Cerebellar cortex (tissue), 1 donor: ENCODE data around the gene ELOVL3.
"Not testable (repeated sequence)": the region's sequence is repeated elsewhere in the genome, so short reads cannot be mapped to it uniquely, and the experiment has no call there.

ENCODE experiments used
- DNase-seq: peaks from one replicate; pipeline ENCODE4 v3.0.0-alpha.2; 2015; ENCODE audit warnings: low spot score

Gene ELOVL3

GRCh38 chr10:102225646-102226541 is at the start of gene ELOVL3:
TSS of gene ELOVL3 (plus strand) at chr10:102226299. CDS start at chr10:102226549, 250 bp downstream.
- peak; percentile 97 for DNase-seq

GRCh38 chr10:102184606-102185005 is 41.5 kb upstream of the ELOVL3 start:
- DNase-seq = no peak

DNA sequence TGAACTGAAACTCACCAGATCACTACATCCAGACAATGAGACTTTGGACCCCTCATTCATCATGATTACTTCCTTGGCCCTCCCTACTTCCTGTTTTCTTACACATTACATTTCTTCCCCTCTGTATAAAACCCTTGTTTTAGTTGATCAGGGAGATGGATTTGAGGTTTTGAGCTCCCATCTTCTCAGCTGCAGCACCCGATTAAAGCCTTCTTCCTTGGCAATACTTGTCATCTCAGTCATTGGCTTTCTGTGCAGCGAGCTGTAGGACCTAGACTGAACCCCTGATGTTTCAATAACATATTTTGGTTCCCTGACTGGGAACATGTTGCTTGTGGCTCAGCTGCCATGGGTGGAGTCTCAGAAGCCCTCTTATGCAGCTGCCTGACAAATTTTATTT is 40.8 kb upstream of the ELOVL3 start:
- DNase-seq = no peak

- peak; percentile 40 for DNase-seq
These were observed 40.1 kb upstream of the ELOVL3 start for GRCh38 chr10:102185811-102186527.

DNA sequence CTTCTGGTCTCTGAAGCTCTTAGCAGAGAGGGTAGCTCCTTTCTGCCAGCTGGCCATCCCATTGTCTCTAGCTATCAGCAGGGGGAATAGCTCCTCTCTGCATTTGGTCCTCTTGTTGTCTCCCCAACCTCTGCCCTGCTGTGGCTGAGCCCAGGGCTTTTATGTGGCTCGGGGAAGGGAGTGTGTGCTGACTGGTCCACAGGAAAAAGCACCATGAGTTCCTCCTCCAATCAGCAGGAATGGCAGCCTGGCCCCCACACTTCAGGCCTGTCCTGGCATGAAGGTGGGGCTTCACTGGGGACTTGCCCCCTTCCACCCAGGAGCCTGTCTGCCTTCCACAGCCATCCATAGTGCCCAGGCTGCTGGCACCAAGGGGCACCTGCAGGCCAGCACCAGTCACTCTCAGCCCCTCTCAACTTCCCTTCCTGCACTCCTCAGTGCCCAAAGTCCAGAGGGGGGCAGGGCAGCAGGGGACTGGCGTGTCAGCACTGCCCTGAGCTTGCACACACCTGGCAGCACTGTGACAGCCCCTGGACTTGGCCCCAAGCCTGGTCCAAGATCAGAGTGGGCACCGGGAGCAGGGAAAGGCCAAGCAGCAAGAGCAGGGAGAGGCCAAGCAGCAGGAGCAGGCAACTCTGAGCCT is 37.7 kb upstream of the ELOVL3 start:
- DNase-seq = no peak

GRCh38 chr10:102188941-102189898 is 36.9 kb upstream of the ELOVL3 start:
- not testable (repeated sequence) for DNase-seq

GRCh38 chr10:102191956-102192355 is 34.1 kb upstream of the ELOVL3 start:
- no peak for DNase-seq

GRCh38 chr10:102195296-102195870 is 30.7 kb upstream of the ELOVL3 start:
- no peak for DNase-seq

GRCh38 chr10:102196893-102197292 is 29.2 kb upstream of the ELOVL3 start:
- no peak for DNase-seq

DNA sequence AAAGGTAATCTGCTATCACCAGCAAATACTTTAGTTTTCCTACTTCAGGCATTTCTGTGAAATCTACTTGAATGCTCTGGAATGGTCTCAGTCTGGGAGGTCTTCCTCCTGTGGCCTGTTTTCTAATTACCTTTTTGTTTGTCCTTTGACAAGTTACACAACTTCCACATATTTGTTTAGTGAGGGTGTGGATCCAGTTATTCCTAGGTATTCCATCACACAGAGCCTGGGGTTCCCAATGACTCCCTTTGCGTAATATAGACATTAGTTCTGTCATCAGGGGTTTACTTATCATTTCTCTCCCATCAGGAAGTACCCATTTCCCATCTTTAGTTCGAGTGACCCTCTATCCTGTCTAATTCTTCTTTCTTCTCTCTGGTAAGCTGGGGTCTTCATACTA is 28.1 kb upstream of the ELOVL3 start:
- DNase-seq = no peak

DNA sequence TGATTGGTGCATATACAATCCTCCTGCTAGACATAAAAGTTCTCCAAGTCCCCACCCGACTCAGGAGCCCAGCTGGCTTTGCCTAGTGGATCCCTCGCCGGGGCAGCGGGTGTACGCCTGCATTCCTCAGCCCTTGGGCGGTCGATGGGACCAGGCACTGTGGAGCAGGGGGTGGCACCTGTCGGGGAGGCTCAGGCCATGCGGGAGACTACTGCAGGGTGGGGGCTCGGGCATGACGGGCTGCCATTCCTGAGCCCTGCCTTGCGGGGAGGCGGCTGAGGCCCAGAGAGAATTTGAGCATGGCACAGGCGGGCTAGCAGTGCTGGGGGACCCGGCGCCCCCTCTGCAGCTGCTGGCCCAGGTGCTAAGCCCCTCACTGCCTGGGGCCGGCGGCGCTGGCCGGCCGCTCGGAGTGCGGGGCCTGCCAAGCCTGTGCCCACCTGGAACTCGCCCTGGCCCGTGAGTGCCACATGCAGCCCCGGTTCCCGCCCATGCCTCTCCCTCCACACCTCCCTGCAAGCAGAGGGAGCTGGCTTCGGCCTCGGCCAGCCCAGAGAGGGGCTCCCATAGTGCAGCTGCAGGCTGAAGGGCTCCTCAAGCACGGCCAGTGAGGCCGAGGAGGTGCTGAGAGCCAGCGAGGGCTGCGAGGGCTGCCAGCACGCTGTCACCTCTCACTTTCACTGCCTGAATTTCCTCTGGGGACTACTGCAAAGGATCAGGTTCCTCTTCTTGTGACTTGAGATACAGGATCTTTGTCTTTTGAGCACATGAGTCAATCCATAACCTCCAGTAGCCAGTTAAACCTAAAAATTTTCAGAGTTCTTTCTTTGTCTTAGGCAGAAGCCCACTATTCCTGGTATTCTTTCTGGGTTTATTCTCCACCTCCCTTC is 25.1 kb upstream of the ELOVL3 start:
- DNase-seq = no peak

- no peak for DNase-seq
These were observed 23.7 kb upstream of the ELOVL3 start for GRCh38 chr10:102202386-102202785.

DNA sequence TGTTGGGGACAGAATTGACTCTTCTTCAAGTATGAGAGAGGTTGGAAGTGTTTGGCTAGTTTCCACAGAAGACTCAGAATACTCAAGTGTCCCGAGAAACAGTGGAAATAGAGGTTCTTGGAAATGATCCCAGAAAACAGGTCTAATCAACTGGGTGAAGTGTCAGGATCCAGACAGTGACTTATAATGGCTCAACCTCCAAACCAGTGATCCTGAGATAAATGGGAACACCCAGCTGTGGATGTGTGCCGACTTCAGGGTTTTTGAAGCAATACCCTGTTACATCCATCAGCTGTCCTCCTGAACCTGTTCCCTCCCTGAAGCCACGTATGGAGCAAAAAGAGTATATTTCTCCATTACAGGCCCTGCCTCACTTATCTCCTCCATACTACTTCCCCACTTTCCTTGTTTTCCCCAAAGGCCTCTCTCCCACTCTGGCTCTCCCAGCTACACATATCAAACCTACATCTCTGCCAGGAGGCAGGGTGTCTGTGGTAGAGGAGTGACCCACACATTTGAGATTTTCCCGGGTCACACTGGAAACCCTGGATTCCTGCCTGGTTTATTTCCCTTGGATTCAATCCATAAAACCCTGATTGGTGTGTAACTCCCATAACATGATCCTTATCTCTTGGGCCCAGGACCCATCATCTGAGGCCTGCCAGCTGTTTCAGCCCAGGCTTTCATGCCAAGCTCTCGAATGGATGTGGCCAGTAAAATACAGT is 17.6 kb upstream of the ELOVL3 start:
- DNase-seq = no peak

DNA sequence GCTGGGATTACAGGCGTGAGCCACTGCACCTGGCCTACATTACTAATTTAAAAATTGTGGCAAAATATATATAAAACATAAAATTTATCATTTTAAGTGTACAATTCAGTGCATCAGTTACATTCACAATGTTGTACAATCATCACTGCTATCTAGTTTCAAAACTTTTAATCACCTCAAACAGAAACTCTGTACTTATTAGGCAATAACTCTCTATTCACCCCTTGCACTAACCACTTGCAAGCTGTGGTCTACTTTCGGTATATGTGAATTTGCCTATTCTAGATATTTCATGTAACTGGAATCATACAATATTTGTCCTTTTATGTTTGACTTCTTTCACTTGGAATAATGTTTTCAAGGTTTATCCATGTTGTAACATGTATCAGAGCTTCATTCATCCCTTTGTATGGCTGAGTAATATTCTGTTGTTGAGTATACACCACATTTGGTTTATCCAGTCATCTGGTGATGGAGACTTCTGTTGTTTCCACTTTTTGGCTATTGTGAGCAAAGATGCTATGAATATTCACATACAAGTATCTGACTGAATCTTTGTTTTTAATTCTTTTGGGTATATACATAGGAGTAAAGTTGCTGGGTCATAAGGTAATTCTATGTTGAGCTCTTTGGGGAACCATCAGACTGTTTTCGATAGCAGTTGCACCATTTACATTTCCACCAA is 14.3 kb upstream of the ELOVL3 start:
- DNase-seq = no peak

DNA sequence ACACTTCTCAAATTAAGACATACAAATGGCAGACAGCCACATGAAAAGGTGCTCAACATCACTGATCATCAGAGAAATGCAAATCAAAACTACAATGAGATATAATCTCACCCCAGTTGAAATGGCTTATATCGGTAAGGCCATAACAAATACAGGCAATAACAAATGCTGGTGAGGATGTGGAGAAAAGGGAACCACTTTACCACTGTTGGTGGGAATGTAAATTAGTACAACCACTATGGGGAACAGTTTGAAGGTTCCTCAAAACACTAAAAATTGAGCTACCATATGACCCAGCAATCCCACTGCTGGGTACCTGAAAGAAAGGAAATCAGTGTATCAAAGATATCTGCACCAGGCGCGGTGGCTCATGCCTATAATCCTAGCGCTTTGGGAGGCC is 12.5 kb upstream of the ELOVL3 start:
- DNase-seq = not testable (repeated sequence)

- DNase-seq = no peak
These were observed 6.7 kb upstream of the ELOVL3 start for GRCh38 chr10:102219370-102219769.

- DNase-seq = no peak
These were observed 5.5 kb upstream of the ELOVL3 start for GRCh38 chr10:102220612-102221011.

- no peak for DNase-seq
These were observed 3.3 kb upstream of the ELOVL3 start for GRCh38 chr10:102222797-102223196.

GRCh38 chr10:102226542-102226870 is 407 bp downstream of the ELOVL3 start:
- no peak for DNase-seq
